ENCODE measurements around the gene SGIP1.
"Not testable (repeated sequence)": the region's sequence is repeated elsewhere in the genome, so short reads cannot be mapped to it uniquely, and the experiment has no call there.

The SGIP1 gene

GRCh38 chr1:66732407-66733166 is 198.6 kb downstream of the SGIP1 start:
- no peaks in the 10 kb centered on the region for H3K4me1 ChIP-seq (ENCODE audit: control insufficient read depth, insufficient read depth, low read length)
- no peak overlapping the region for H3K27ac ChIP-seq (ENCODE audit: low read depth, low read length)
- no peak overlapping the region for H3K9ac ChIP-seq (ENCODE audit: low read length)
- no peaks in the 10 kb centered on the region for H3K36me3 ChIP-seq (ENCODE audit: control insufficient read depth, insufficient read depth, low read length)
- H3K27me3 ChIP-seq (ENCODE audit: control insufficient read depth, insufficient read depth, low read length) = no peaks in the 10 kb centered on the region
- H3K4me3 ChIP-seq (ENCODE audit: low read length) = no peak overlapping the region

- no peaks in the 10 kb centered on the region for H3K36me3 ChIP-seq (ENCODE audit: control insufficient read depth, insufficient read depth, low read length)
- no peak overlapping the region for H3K27ac ChIP-seq (ENCODE audit: low read depth, low read length)
- H3K4me3 ChIP-seq (ENCODE audit: low read length) = no peak overlapping the region
- no peak overlapping the region for H3K9ac ChIP-seq (ENCODE audit: low read length)
- no peaks in the 10 kb centered on the region for H3K4me1 ChIP-seq (ENCODE audit: control insufficient read depth, insufficient read depth, low read length)
- H3K27me3 ChIP-seq (ENCODE audit: control insufficient read depth, insufficient read depth, low read length) = no peaks in the 10 kb centered on the region
Observed at GRCh38 chr1:66733348-66734017, 199.5 kb downstream of the SGIP1 start.

- H3K4me3 ChIP-seq (ENCODE audit: low read length); H3K36me3 ChIP-seq (ENCODE audit: control insufficient read depth, insufficient read depth, low read length); H3K4me1 ChIP-seq (ENCODE audit: control insufficient read depth, insufficient read depth, low read length); H3K27me3 ChIP-seq (ENCODE audit: control insufficient read depth, insufficient read depth, low read length); H3K27ac ChIP-seq (ENCODE audit: low read depth, low read length); H3K9ac ChIP-seq (ENCODE audit: low read length): not testable (repeated sequence)
Observed at GRCh38 chr1:66734531-66734930, 200.6 kb downstream of the SGIP1 start.

GRCh38 chr1:66737836-66738235 is 203.9 kb downstream of the SGIP1 start:
- Histone ChIP-seq H3K27me3 (ENCODE audit: control insufficient read depth, insufficient read depth, low read length) (no peaks in the 10 kb centered on the region), H3K4me3 (ENCODE audit: low read length) (no peak overlapping the region), H3K4me1 (ENCODE audit: control insufficient read depth, insufficient read depth, low read length) (no peaks in the 10 kb centered on the region), H3K27ac (ENCODE audit: low read depth, low read length) (no peak overlapping the region), H3K36me3 (ENCODE audit: control insufficient read depth, insufficient read depth, low read length) (no peaks in the 10 kb centered on the region), H3K9ac (ENCODE audit: low read length) (no peak overlapping the region)

- no peaks in the 10 kb centered on the region for H3K4me1 ChIP-seq (ENCODE audit: control insufficient read depth, insufficient read depth, low read length)
- no peaks in the 10 kb centered on the region for H3K36me3 ChIP-seq (ENCODE audit: control insufficient read depth, insufficient read depth, low read length)
- no peak overlapping the region for H3K9ac ChIP-seq (ENCODE audit: low read length)
- H3K27me3 ChIP-seq (ENCODE audit: control insufficient read depth, insufficient read depth, low read length) = no peaks in the 10 kb centered on the region
- H3K27ac ChIP-seq (ENCODE audit: low read depth, low read length) = no peak overlapping the region
- no peak overlapping the region for H3K4me3 ChIP-seq (ENCODE audit: low read length)
Observed at GRCh38 chr1:66739401-66740157, 205.6 kb downstream of the SGIP1 start.

GRCh38 chr1:66745451-66745850 is 211.5 kb downstream of the SGIP1 start:
- H3K4me1 ChIP-seq (ENCODE audit: control insufficient read depth, insufficient read depth, low read length) = no peaks in the 10 kb centered on the region
- no peak overlapping the region for H3K9ac ChIP-seq (ENCODE audit: low read length)
- H3K27ac ChIP-seq (ENCODE audit: low read depth, low read length) = no peak overlapping the region
- no peaks in the 10 kb centered on the region for H3K36me3 ChIP-seq (ENCODE audit: control insufficient read depth, insufficient read depth, low read length)
- H3K27me3 ChIP-seq (ENCODE audit: control insufficient read depth, insufficient read depth, low read length) = no peaks in the 10 kb centered on the region
- no peak overlapping the region for H3K4me3 ChIP-seq (ENCODE audit: low read length)

GRCh38 chr1:66747501-66747900 is 213.5 kb downstream of the SGIP1 start:
- Histone ChIP-seq H3K27me3 (ENCODE audit: control insufficient read depth, insufficient read depth, low read length) (no peaks in the 10 kb centered on the region), H3K36me3 (ENCODE audit: control insufficient read depth, insufficient read depth, low read length) (no peaks in the 10 kb centered on the region), H3K4me3 (ENCODE audit: low read length) (no peak overlapping the region), H3K27ac (ENCODE audit: low read depth, low read length) (no peak overlapping the region), H3K4me1 (ENCODE audit: control insufficient read depth, insufficient read depth, low read length) (no peaks in the 10 kb centered on the region), H3K9ac (ENCODE audit: low read length) (no peak overlapping the region)

- Histone ChIP-seq H3K9ac (ENCODE audit: low read length) (no peak overlapping the region), H3K27ac (ENCODE audit: low read depth, low read length) (no peak overlapping the region), H3K27me3 (ENCODE audit: control insufficient read depth, insufficient read depth, low read length) (no peaks in the 10 kb centered on the region), H3K4me1 (ENCODE audit: control insufficient read depth, insufficient read depth, low read length) (no peaks in the 10 kb centered on the region), H3K36me3 (ENCODE audit: control insufficient read depth, insufficient read depth, low read length) (no peaks in the 10 kb centered on the region), H3K4me3 (ENCODE audit: low read length) (no peak overlapping the region)
Observed at GRCh38 chr1:66750577-66750976, 216.6 kb downstream of the SGIP1 start.

- Histone ChIP-seq H3K27me3 (ENCODE audit: control insufficient read depth, insufficient read depth, low read length) (no peaks in the 10 kb centered on the region), H3K9ac (ENCODE audit: low read length) (no peak overlapping the region), H3K27ac (ENCODE audit: low read depth, low read length) (no peak overlapping the region), H3K36me3 (ENCODE audit: control insufficient read depth, insufficient read depth, low read length) (no peaks in the 10 kb centered on the region), H3K4me3 (ENCODE audit: low read length) (no peak overlapping the region), H3K4me1 (ENCODE audit: control insufficient read depth, insufficient read depth, low read length) (no peaks in the 10 kb centered on the region)
Observed at GRCh38 chr1:66751160-66751559, 217.2 kb downstream of the SGIP1 start.

GRCh38 chr1:66752000-66752592 is 218.1 kb downstream of the SGIP1 start, which contains the start of gene DYNLT5:
Gene DYNLT5 (plus strand): TSS chr1:66752459. CDS start chr1:66754659, 2,200 bp downstream.
- H3K27ac ChIP-seq (ENCODE audit: low read depth, low read length) = no peak within 1 kb of the TSS
- H3K27me3 ChIP-seq (ENCODE audit: control insufficient read depth, insufficient read depth, low read length) = no peaks in the 10 kb centered on the region
- no peaks in the 10 kb centered on the region for H3K4me1 ChIP-seq (ENCODE audit: control insufficient read depth, insufficient read depth, low read length)
- peak within 1 kb of the TSS; percentile 47 for H3K4me3 ChIP-seq (ENCODE audit: low read length)
- no peaks in the 10 kb centered on the region for H3K36me3 ChIP-seq (ENCODE audit: control insufficient read depth, insufficient read depth, low read length)
- H3K9ac ChIP-seq (ENCODE audit: low read length) = no peak within 1 kb of the TSS

- no peak overlapping the region for H3K27ac ChIP-seq (ENCODE audit: low read depth, low read length)
- no peaks in the 10 kb centered on the region for H3K4me1 ChIP-seq (ENCODE audit: control insufficient read depth, insufficient read depth, low read length)
- no peaks in the 10 kb centered on the region for H3K27me3 ChIP-seq (ENCODE audit: control insufficient read depth, insufficient read depth, low read length)
- H3K9ac ChIP-seq (ENCODE audit: low read length) = no peak overlapping the region
- peak overlapping the region; percentile 47 for H3K4me3 ChIP-seq (ENCODE audit: low read length)
- no peaks in the 10 kb centered on the region for H3K36me3 ChIP-seq (ENCODE audit: control insufficient read depth, insufficient read depth, low read length)
Observed at GRCh38 chr1:66752671-66753371, 218.9 kb downstream of the SGIP1 start.
